ENCODE measurements around the gene GNAI1.

Gene GNAI1

GRCh38 chr7:80159802-80160201 lies 25.2 kb downstream of the GNAI1 start:
- DNase-seq (ENCODE audit: low read depth in 3 of 3) = no peak

- no peak for DNase-seq (ENCODE audit: low read depth in 3 of 3)
These were observed 26.8 kb downstream of the GNAI1 start for GRCh38 chr7:80161466-80161865.

GRCh38 chr7:80165177-80165576 lies 30.5 kb downstream of the GNAI1 start:
- DNase-seq (ENCODE audit: low read depth in 3 of 3) = no peak

- no peak for DNase-seq (ENCODE audit: low read depth in 3 of 3)
These were observed 35.8 kb downstream of the GNAI1 start for GRCh38 chr7:80170445-80170844.

- DNase-seq (ENCODE audit: low read depth in 3 of 3) = no peak
These were observed 37.8 kb downstream of the GNAI1 start for GRCh38 chr7:80172387-80172786.

GRCh38 chr7:80175744-80176143 lies 41.1 kb downstream of the GNAI1 start:
- DNase-seq (ENCODE audit: low read depth in 3 of 3) = no peak

- DNase-seq (ENCODE audit: low read depth in 3 of 3) = no peak
These were observed 46.8 kb downstream of the GNAI1 start for GRCh38 chr7:80181411-80181810.

GRCh38 chr7:80182630-80183276 lies 48.1 kb downstream of the GNAI1 start:
- no peak for DNase-seq (ENCODE audit: low read depth in 3 of 3)

- no peak for DNase-seq (ENCODE audit: low read depth in 3 of 3)
These were observed 48.7 kb downstream of the GNAI1 start for GRCh38 chr7:80183351-80183750.

GRCh38 chr7:80183900-80184685 lies 49.5 kb downstream of the GNAI1 start:
- no peak for DNase-seq (ENCODE audit: low read depth in 3 of 3)

- no peak for DNase-seq (ENCODE audit: low read depth in 3 of 3)
These were observed 50.1 kb downstream of the GNAI1 start for GRCh38 chr7:80184693-80185092.

GRCh38 chr7:80185571-80185970 lies 50.9 kb downstream of the GNAI1 start:
- no peak for DNase-seq (ENCODE audit: low read depth in 3 of 3)

- DNase-seq (ENCODE audit: low read depth in 3 of 3) = no peak
These were observed 52.1 kb downstream of the GNAI1 start for GRCh38 chr7:80186721-80187120.

GRCh38 chr7:80187279-80187678 lies 52.6 kb downstream of the GNAI1 start:
- no peak for DNase-seq (ENCODE audit: low read depth in 3 of 3)

GRCh38 chr7:80187727-80188126 lies 53.1 kb downstream of the GNAI1 start:
- no peak for DNase-seq (ENCODE audit: low read depth in 3 of 3)

GRCh38 chr7:80189638-80190037 lies 55.0 kb downstream of the GNAI1 start:
- no peak for DNase-seq (ENCODE audit: low read depth in 3 of 3)

- DNase-seq (ENCODE audit: low read depth in 3 of 3) = no peak
These were observed 63.0 kb downstream of the GNAI1 start for GRCh38 chr7:80197627-80198026.

GRCh38 chr7:80199051-80199450 lies 64.4 kb downstream of the GNAI1 start:
- DNase-seq (ENCODE audit: low read depth in 3 of 3) = no peak

GRCh38 chr7:80204454-80204853 lies 69.8 kb downstream of the GNAI1 start:
- DNase-seq (ENCODE audit: low read depth in 3 of 3) = no peak

GRCh38 chr7:80204919-80205318 lies 70.3 kb downstream of the GNAI1 start:
- DNase-seq (ENCODE audit: low read depth in 3 of 3) = no peak

- no peak for DNase-seq (ENCODE audit: low read depth in 3 of 3)
These were observed 72.1 kb downstream of the GNAI1 start for GRCh38 chr7:80206763-80207162.

- no peak for DNase-seq (ENCODE audit: low read depth in 3 of 3)
These were observed 72.9 kb downstream of the GNAI1 start for GRCh38 chr7:80207501-80207900.

- DNase-seq (ENCODE audit: low read depth in 3 of 3) = no peak
These were observed 74.1 kb downstream of the GNAI1 start for GRCh38 chr7:80208700-80209099.

Measured in stimulated activated CD4-positive, alpha-beta T cell treated with anti-CD3 and anti-CD28 coated beads, TNF-alpha, amount 100 ng/mL, for 4 hours (primary cell).